ENCODE data around the gene ZBTB49.

- TF ChIP-seq CTCF (IDR thresholded peaks at IDR 0.05), result no peak
- TF ChIP-seq HMGA2 (CRISPR knock-in tag; IDR thresholded peaks at IDR 0.05), result no peak
- no peak for TF ChIP-seq CREM (CRISPR knock-in tag; IDR thresholded peaks at IDR 0.05)
- no peak for TF ChIP-seq SMAD3 (CRISPR knock-in tag; IDR thresholded peaks at IDR 0.05; ENCODE audit: borderline replicate concordance)
- no peak for TF ChIP-seq ATF2 (CRISPR knock-in tag; IDR thresholded peaks at IDR 0.05; ENCODE audit: borderline replicate concordance, low read depth)
- no peak for TF ChIP-seq JUN (CRISPR knock-in tag; IDR thresholded peaks at IDR 0.05)
- TF ChIP-seq FOXK1 (CRISPR knock-in tag; IDR thresholded peaks at IDR 0.05), result no peak
- no peak for TF ChIP-seq ETV6 (CRISPR knock-in tag; IDR thresholded peaks at IDR 0.05)
These were observed 57.5 kb downstream of the ZBTB49 start for GRCh38 chr4:4347585-4347984.
